ENCODE measurements around the gene TNIP2.
"Not testable (repeated sequence)": the region's sequence is repeated elsewhere in the genome, so short reads cannot be mapped to it uniquely, and the experiment has no call there.

The TNIP2 gene

GRCh38 chr4:2793586-2794485 is 37.7 kb upstream of the TNIP2 start:
- peak; percentile 90 for DNase-seq

DNA sequence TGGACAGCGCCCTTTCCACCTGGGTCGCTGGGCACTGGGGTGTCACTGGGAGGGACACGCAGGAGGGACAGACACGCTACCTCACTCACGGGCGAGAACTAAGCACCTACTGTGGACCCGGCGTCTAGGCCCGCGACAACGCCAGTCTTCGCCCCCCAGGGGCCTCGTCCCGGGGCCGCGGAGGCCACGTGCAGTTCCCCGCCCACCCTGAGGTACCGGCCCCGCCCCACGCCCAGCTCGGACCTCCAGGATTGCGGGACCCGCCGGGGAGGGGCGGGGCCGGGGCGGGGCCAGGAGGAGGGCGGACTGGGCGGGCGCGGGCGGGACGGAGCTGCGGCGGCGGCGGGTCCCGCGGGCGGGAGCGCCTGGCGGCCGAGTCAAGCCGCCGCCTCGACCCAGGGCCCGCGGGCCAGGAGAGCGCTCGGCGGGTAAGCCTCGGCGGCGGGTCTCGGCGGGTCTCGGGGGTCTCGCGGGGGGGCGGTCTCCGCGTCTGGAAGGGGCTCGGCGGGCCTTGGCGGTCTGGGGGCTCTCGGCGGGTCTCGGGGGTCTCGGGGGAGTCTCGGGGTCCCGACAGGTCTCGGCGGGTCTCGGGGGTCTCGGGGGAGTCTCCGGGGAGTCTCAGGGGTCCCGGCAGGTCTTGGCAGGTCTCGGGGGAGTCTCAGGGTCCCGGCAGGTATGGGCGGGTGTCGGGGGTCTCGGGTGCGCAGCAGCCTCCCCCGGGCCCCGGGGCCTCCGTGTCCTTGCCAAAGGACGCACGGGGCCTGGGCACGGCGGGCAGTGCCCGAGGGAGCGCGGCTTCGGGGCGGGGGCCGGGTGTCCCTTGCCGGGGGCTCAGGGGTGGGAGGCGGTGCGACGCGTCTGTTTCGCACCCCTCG is 36.8 kb upstream of the TNIP2 start, which contains the start of gene SH3BP2:
SH3BP2 (plus strand) TSS at position 375 of the 875 bp plus-strand sequence. CDS start 27,533 bp downstream, outside the sequence.
- DNase-seq = peak; percentile 83

DNA sequence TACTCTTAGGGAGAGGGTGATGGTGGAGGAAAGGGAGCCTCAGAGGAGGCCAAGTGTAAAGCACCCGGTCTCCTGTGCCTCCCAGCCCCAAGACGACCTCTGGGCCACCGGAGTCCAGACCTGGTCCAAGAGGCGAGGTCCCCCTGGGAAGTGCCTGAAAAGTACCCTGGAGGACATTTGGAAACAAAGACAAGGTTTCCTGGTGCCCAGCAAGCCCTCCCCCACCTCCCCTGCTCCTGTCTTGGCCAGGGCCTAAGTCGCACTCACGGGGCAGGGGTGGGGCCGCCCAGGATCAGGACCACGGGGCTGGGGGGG is 36.2 kb upstream of the TNIP2 start:
- no peak for DNase-seq

DNA sequence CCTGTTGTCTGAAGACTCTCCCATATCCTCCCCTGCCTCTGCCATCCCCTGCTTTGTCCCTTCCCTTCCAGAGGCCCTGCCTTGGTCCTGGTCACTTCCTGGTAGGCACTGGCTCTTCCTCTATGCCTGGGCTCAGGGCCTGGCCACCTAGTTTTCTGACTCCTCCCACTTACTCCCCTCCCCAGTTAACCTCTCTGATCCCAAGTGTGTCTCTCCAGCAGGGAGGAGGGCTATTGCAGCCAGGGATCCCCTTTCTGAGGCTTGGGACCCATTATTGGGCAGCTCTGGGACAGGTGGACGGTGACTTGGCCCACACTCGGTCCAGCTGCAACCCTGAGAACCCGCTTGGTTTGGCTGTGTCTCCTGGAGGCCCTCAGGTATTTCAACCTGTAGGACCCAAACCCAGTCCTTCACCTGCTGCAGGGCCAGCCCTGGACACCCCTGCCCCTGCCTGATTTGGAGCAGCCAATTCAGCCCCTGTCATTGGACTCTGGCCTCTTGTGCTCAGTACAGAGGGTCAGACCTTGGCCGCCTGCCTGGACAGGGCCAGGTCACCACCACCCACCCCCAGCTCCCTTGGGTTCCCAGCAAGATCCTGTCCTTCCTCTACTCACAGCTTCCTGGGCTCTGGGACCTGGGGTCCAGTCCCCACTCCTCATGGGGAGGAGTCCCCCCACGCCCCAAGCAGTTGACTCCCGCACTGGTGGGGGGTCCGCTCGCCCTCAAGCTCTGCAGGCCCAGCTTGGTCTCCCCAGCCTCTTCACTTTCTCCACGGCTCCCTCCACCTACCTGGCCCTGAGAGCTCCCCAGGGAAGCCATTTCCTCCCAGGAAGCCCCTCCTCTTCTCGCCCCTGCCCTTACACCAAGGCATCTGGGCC is 35.6 kb upstream of the TNIP2 start:
- DNase-seq = no peak

DNA sequence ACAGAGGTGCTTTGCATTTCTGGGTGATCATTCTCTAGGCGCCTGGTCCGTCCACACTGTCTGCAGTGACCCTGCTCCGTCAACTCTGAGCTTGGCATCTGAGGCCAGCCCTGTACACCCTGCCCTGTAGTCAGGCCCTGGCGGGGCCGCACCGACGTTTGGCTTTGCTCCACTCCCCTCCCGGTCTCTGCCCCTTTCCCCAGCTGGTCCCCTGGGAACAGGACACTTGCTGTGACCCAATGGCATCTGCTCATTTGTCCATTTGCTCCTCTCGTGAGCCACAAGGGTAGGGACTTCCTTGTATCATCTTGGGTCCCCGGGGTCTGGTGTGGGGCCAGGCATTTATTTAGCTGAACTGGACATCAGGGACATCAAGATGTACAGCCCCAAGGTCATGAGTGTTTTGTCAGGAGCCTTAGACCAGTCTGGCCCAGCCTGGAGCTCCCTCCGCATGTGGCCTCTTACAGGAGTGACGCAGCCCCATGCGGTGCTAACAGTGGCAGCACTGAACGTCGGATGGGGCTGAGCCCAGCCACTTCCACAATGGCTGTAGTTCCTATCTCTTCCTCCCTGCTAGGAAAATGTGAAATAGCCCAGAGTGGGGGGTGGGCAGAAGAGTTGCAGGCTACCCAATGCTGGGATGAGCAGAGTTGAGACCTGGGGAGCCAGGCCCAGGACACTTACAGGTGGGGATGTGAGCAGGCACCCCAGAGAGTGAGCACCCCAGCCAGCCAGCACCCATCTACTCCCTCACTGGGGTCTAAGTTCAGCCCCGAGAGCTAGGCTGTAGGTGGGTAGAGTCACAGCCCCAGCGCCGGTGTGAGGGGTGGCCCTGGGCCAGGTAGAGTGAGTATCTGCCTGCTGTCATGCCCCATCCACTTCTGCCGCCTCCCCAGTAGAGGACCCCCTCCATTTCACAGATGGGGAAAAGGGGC is 34.7 kb upstream of the TNIP2 start:
- DNase-seq = peak; percentile 73

DNA sequence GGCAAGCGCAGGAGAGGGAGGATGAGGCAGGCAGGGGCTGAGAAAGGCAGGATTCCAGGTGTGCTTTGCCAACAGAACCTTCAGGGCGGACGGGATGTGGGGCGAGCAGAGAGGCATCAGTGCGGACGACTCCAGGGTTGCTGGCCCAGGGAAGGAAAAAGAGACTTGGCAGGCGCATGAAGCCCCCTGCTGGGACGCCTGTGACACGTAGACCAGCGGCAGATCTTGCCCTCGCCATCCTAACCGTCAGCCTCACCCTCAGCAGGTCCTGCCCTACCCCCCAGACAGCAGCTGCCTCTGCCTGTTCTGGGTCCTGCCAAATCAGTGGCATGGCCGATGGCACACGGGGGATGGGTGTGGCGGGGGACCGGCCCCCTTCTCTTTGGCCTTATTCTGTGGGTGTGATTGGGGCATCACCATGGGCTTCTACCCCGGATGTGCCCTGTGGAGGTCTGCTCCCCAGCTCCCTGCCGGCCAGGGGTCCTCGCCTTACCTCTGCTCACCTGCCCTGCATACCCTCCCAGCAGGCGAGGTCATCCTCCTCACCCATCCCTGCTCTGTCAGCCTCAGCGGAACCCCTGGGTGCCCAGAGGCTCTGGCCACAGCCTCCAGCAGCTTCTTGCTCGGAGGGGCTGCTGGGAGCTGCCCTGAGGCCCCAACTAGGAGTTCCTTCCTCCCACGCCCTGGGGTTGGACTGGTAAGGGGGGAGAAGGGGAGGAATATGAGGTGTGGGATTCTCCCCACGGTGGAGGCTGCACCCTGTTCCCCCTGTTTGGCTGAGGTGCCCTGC is 33.9 kb upstream of the TNIP2 start:
- DNase-seq = no peak

- no peak for DNase-seq
Observed at GRCh38 chr4:2789351-2789750, 33.2 kb upstream of the TNIP2 start.

DNA sequence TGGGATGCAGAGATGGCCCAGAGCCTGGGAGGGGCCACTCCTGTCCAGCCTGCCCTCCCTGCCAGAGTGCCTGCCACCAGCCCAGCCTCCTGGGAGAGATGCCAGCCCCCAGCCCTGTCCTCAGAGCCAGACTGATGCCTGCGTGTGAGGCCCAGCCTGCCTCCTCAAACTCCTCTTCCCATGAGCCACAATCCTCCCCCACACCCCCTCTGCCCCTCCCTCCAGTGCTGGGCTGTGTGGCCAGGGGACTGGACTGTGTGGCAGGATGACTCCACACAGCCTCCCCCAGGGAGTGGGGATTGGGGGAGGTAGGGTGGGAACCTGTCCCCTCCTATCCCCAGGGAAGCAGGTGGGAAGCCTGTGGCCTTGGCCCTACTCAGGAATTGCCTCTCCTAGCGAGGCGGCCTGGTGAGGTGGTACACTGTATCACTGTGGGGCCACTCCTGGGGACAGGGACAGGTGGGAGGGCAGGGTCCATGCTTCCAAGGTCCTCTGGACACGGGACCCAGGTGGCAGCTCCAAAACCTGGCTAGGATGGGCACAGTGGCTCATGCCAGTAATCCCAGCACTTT is 32.5 kb upstream of the TNIP2 start:
- no peak for DNase-seq

GRCh38 chr4:2788101-2788500 is 32.0 kb upstream of the TNIP2 start:
- DNase-seq = no peak

- DNase-seq = peak; percentile 76
Observed at GRCh38 chr4:2787230-2788100, 31.3 kb upstream of the TNIP2 start.

GRCh38 chr4:2786794-2787229 is 30.7 kb upstream of the TNIP2 start:
- DNase-seq = no peak

GRCh38 chr4:2786152-2786671 is 30.1 kb upstream of the TNIP2 start:
- no peak for DNase-seq

GRCh38 chr4:2785613-2786012 is 29.5 kb upstream of the TNIP2 start:
- peak; percentile 73 for DNase-seq

- no peak for DNase-seq
Observed at GRCh38 chr4:2783790-2784189, 27.7 kb upstream of the TNIP2 start.

- DNase-seq = no peak
Observed at GRCh38 chr4:2781911-2782310, 25.8 kb upstream of the TNIP2 start.

- DNase-seq = not testable (repeated sequence)
Observed at GRCh38 chr4:2780643-2781042, 24.5 kb upstream of the TNIP2 start.

GRCh38 chr4:2771264-2771663 is 15.1 kb upstream of the TNIP2 start:
- DNase-seq = peak; percentile 70

DNA sequence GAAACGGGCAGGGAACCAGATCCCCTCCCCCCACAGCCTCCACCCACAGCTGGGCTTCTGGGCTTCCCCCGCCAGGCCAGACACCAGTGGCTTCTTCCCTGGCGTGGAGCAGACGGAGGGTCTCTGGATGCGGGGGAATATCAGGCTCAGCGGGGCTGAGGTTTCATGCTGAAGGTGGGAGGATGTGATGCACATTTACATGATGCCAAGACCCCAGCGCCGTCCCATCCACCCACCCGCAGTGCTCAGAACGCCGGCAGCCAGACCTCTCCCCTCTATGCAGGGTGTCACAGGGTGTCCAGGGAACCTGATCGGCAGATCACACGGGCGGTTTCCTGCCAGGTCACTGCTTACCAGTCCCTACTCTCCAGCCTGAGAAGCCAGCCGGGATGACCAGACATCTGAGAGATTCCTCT is 12.8 kb upstream of the TNIP2 start:
- DNase-seq = no peak

DNA sequence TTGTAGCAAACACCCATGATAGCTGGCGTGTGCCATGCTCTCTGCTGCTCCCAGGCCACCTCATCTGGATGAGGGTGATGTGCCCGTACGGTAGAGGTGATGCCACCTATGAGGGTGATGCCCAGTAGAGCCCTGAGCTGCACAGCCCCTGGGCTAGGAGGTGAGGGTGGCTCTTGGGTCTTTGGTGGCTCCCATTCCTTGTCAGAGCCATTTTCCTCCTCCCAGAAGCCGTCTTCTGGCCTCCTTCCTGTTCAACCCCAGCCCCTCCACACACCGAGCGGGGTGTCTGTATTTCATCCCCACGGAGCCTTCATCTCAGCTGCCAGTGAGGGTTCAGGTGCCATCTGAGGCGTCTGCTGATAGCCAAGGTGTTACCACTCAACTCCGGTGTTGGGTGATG is 12.0 kb upstream of the TNIP2 start:
- no peak for DNase-seq
